CD4-positive, alpha-beta T cell treated with Interleukin-17A for 4 hours (primary cell): Measurements from ENCODE around the gene ZNF322.
"Not testable (repeated sequence)": the region's sequence is repeated elsewhere in the genome, so short reads cannot be mapped to it uniquely, and the experiment has no call there.

Experiments
- DNase-seq: peaks from one replicate; pipeline ENCODE4 v3.0.0-alpha.2; 2020; ENCODE audit warnings: mixed read lengths

The ZNF322 gene, protein sequence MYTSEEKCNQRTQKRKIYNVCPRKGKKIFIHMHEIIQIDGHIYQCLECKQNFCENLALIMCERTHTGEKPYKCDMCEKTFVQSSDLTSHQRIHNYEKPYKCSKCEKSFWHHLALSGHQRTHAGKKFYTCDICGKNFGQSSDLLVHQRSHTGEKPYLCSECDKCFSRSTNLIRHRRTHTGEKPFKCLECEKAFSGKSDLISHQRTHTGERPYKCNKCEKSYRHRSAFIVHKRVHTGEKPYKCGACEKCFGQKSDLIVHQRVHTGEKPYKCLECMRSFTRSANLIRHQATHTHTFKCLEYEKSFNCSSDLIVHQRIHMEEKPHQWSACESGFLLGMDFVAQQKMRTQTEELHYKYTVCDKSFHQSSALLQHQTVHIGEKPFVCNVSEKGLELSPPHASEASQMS

DNA sequence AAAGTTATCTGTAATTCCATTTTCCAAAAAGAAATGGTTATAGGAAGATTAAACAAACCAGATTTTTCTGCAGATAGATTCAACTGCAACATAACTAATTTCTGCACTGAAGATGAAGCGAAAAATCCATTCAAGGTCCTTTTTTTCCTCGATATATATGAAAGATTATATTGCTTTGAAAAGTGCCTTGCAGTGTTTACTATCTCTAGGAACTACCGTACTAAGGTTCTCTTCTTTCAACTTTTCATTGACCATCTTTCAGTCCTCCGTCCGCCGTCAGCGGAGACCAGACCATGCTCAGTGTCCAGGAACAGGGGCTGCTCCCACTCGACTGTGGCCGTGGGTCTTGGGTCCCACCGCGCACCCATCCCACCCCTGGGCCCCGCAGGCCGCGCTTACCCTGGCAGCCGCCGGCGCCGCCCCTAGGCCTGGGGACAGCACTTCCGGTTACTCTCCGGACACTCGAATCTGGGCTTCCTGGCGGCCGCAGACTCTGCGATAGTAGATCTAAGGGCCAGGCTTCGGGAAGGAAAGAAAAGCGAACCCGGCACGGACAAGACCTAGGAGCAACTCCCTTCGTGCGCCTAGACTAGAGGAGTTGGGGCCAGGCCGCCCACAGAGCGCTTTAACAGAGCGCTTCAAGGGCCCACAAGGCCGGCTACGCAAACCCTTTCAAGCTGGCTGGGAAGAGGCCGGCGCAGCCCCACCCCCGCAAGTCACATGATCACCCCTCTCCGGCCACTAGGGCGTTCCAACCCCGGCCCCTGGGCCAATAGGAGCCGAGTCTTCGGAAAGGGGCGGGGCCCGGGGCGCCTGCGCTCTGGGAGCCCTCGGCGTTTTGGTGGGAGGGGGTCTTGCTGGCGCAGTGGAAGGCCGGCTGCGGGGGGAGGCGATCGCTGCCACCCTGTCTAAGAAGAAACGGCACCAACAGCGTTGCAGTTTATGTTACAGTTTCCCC is at the start of gene ZNF322:
Gene ZNF322 (minus strand): TSS at position 705 of the 958 bp plus-strand sequence. CDS start 21,193 bp downstream, outside the sequence.
- DNase-seq: peak; percentile 93

DNA sequence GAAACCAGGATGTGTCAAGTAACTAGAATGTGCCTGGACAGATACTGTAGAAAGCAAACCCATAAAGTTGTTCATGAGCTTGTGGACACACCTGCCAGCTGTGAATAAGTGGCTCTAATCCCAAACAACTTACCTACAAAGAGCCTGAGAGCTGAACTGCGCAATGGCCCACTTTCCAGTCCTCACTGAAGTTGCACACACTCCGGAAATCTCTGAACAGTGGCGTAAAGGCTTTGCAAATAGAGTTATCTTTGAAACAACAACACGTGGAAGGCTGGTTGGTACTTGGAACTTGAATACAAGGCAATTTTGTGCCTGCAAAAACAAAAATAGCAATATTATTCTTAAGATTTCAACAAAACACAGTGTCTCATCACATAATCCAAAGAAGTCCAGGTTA is 46.2 kb upstream of the ZNF322 start:
- not testable (repeated sequence) for DNase-seq

DNA sequence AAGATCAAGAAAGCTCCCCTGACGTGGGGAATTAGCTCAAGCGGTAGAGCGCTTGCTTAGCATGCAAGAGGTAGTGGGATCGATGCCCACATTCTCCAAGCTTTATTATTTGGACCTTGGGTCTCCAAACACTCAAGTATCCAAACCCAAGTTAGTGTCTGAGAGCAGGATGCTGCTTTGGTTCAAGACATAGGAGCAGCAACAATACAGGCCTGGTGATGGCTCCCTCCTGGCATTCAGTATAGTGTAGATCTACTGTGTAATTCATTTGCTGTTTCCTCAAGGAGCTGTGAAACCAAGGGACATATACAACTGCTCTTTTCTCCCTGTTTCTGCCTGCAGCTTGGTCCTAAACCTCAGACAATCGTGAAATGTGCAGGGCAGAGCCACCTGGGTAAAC is 45.8 kb upstream of the ZNF322 start:
- not testable (repeated sequence) for DNase-seq

- not testable (repeated sequence) for DNase-seq
Measured at GRCh38 chr6:26701023-26701747, 41.6 kb upstream of the ZNF322 start.

DNA sequence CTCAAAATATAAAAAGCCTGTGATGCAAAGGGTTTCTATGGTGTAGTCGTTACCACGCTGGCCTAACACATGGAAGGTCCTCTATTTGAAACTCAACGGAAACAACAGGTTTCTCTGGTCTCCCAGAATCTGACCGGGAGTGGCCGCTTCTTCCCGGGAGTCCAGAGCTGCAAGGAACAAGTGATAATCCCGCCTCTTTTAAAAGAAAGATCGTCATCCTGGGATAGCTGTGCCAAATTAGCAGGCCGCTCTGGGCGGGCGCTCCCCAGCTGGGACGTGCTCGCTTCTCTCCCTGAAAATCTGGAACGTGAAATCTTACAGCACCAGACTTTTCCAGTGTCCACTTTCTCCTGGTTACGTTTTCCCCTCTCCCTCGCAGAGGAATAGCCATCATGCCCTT is 38.0 kb upstream of the ZNF322 start:
- not testable (repeated sequence) for DNase-seq

GRCh38 chr6:26689324-26689947 is 29.9 kb upstream of the ZNF322 start:
- not testable (repeated sequence) for DNase-seq

DNA sequence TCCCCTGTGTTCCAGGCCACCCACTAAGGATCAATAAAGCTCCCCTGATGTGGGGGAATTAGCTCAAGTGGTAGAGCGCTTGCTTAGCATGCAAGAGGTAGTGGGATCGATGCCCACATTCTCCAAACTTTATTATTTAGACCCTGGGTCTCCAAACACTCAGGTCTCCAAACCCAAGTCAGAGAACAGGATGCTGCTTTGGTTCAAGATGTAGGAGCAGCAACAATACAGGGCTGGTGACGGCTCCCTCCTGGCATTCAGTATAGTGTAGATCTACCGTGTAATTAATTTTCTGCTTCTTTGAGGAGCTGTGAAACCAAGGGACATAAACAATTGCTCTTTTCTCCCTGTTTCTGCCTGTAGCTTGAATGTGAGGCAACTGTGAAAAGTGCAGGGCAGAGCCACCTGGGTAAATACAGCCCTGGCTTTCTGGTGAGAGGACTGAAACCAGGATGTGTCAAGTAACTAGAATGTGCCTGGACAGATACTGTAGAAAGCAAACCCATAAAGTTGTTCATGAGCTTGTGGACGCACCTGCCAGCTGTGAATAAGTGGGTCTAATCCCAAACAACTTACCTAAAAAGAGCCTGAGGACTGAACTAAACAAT is 23.0 kb upstream of the ZNF322 start:
- not testable (repeated sequence) for DNase-seq

- not testable (repeated sequence) for DNase-seq
Measured at GRCh38 chr6:26673287-26673686, 13.7 kb upstream of the ZNF322 start.

DNA sequence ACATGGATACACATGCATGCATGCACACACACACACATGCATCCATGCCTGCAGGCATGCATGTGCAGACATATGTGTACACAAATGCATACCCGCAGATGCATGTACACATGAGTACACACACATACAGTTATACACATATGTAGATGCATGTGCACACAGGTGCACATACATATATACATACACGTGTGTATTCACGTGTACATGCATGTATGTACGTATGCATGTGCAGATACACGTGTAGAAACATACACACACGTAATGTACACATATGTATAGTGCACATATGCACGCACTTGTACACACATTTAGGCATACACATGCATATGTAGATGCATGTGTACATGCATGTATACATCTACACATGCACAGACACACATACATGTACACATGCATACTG is 11.0 kb upstream of the ZNF322 start:
- DNase-seq: not testable (repeated sequence)

- DNase-seq: not testable (repeated sequence)
Measured at GRCh38 chr6:26670003-26670402, 10.5 kb upstream of the ZNF322 start.

GRCh38 chr6:26660000-26660361 is 435 bp upstream of the ZNF322 start:
- DNase-seq: peak; percentile 18

DNA sequence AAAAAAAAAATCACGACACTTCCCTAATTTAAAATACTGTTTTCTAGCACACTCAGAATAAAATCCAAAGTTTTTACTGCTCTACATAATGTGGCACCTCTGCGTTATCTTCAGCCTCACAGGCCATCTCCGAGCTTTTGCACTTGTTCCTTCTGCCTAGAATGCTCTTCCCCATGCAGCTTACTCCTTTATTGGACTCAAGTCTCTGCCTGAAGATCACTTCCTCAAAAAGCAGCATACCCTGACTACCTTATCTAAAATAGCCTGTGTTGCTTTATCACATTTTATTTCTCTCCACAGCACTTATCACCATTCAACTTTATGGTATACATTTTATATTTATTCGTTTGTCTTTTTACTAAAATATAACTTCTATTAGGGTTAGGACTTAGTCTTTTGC is 2.3 kb downstream of the ZNF322 start:
- no peak for DNase-seq

GRCh38 chr6:26653007-26653406 is 6.5 kb downstream of the ZNF322 start:
- DNase-seq: no peak

GRCh38 chr6:26651133-26651781 is 8.3 kb downstream of the ZNF322 start:
- no peak for DNase-seq

DNA sequence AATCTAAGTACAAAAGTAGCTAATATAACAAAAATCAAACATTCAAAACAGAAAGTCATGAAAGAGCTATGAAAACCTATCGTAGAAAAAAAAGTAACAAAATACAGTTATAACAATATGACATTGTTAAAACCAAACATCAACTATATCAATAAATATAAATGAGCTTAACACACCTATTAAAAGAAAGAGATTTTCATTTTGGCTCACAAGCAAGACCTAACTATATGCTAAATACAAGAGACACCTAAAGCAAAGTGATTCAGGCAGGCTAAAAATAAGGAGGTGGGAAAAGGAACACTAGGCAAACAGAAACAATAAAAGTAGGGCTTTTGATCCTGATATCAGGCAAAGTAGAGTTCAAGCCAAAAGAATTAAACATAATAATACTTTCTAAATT is 13.5 kb downstream of the ZNF322 start:
- no peak for DNase-seq

DNA sequence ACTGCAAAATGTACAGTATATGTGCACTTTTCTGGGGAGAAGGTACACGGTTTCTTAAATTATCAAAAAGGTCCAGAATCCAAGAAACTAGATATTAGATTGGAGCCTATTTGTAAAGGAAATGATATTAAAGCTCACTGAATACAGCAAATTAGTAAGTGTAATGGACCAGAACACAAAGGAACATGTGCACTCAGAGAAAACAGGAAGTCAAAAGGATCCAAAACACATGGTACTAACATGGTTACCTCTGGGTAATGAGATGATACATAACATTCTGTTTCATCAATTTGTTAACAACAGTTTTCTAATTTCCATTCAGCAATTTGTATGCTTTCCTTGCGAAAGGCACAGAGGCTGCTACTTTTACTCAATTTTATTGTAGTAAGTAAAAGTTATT is 18.7 kb downstream of the ZNF322 start:
- no peak for DNase-seq

GRCh38 chr6:26629359-26629758 is 30.2 kb downstream of the ZNF322 start:
- no peak for DNase-seq

DNA sequence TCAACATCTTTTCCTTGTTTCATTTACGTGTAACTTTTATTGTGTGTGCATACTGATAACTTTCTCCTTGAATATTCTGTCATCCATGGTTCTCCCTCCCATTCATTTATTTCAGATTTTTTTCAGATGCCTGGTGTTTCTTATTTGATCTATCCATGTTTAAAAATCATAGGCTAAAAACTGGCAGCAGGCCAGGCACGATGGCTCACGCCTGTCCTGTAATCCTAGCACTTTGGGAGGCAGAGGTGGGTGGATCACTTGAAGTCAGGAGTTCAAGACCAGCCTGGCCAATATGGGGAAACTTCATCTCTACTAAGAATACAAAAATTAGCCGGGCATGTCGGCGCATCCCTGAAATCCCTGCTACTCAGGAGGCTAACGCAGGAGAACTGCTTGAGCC is 31.7 kb downstream of the ZNF322 start:
- DNase-seq: no peak

- DNase-seq: no peak
Measured at GRCh38 chr6:26624557-26624956, 35.0 kb downstream of the ZNF322 start.

DNA sequence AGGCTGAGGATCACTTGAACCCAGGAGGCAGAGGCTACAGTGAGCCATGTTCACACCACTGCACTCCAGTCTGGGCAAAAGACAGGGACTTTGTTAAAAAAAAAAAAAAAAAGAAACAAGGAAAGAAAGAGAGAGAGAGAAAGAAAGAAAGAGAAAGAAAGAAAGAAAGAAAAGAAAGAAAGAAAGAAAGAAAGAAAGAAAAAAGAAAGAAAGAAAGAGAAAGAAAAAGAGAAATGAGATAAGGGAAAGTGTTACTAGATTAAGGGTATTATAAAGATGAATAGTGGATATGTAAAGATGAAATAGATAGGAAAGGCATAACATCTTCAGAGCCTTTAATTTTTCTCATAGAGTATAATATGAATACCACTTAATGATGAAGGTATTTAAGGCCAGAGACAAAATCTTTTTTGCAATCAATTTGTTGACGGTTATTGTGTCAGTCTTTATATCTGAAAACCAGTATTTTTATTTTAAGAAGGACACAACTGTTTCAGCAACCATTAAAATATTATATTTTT is 36.1 kb downstream of the ZNF322 start:
- no peak for DNase-seq
